ENCODE results near the gene SDCBP2.
"Not testable (repeated sequence)": the region's sequence is repeated elsewhere in the genome, so short reads cannot be mapped to it uniquely, and the experiment has no call there.

Gene SDCBP2

GRCh38 chr20:1357921-1358671 lies 29.2 kb upstream of the SDCBP2 start:
- no peak for DNase-seq

- no peak for DNase-seq
Observed at GRCh38 chr20:1353956-1354355, 25.0 kb upstream of the SDCBP2 start.

- DNase-seq = no peak
Observed at GRCh38 chr20:1346315-1346969, 17.5 kb upstream of the SDCBP2 start.

- DNase-seq = no peak
Observed at GRCh38 chr20:1345756-1346093, 16.8 kb upstream of the SDCBP2 start.

GRCh38 chr20:1345030-1345755 lies 16.3 kb upstream of the SDCBP2 start:
- DNase-seq = no peak

- DNase-seq = not testable (repeated sequence)
Observed at GRCh38 chr20:1343446-1344124, 14.6 kb upstream of the SDCBP2 start.

- no peak for DNase-seq
Observed at GRCh38 chr20:1341561-1342265, 12.8 kb upstream of the SDCBP2 start.

- no peak for DNase-seq
Observed at GRCh38 chr20:1338801-1339200, 9.9 kb upstream of the SDCBP2 start.

- no peak for DNase-seq
Observed at GRCh38 chr20:1338096-1338495, 9.2 kb upstream of the SDCBP2 start.

- DNase-seq = no peak
Observed at GRCh38 chr20:1337441-1337840, 8.5 kb upstream of the SDCBP2 start.

GRCh38 chr20:1336699-1337367 lies 7.9 kb upstream of the SDCBP2 start:
- peak; percentile 23 for DNase-seq

GRCh38 chr20:1335961-1336698 lies 7.2 kb upstream of the SDCBP2 start:
- DNase-seq = no peak

- no peak for DNase-seq
Observed at GRCh38 chr20:1334761-1335160, 5.8 kb upstream of the SDCBP2 start.

- no peak for DNase-seq
Observed at GRCh38 chr20:1334370-1334731, 5.4 kb upstream of the SDCBP2 start.

- no peak for DNase-seq
Observed at GRCh38 chr20:1333462-1334369, 4.8 kb upstream of the SDCBP2 start.

GRCh38 chr20:1332749-1333300 lies 3.9 kb upstream of the SDCBP2 start:
- DNase-seq = no peak

- DNase-seq = no peak
Observed at GRCh38 chr20:1331801-1332453, 3.0 kb upstream of the SDCBP2 start.

- DNase-seq = no peak
Observed at GRCh38 chr20:1331101-1331500, 2.2 kb upstream of the SDCBP2 start.

- no peak for DNase-seq
Observed at GRCh38 chr20:1330075-1330830, 1.3 kb upstream of the SDCBP2 start.

Measured in NCI-H748 treated with DMSO at 0.1 percent for 48 hours (cell line).